Natural killer cell (primary cell): ENCODE measurements around the gene HCK. TPM values are rescaled to one million over a fixed set of nuclear protein-coding genes. Genes with fewer than 3 reads are reported as not detected.
A peak's percentile ranks its signal among the peaks of the same experiment; 100 is the strongest.

Experiments
- ATAC-seq, 3 donors: fragments of 150-1000 bp in 2 of 3; fragments of 200-7000 bp in 1 of 3; cut with Tn5 transposase; 1 replicate in 1 of 3; 2 replicates in 2 of 3; pipeline ENCODE4 v1.10.0; 2021; ENCODE audit warnings: mild to moderate bottlenecking in 2 of 3, moderate library complexity in 2 of 3
- DNase-seq, 2 donors: peaks; one replicate each; pipeline versions ENCODE4 v3.0.0 to v3.0.0-alpha.2; 2013 to 2021; ENCODE audit warnings: mixed read lengths in 1 of 2
- H3K27ac ChIP-seq: one replicate; pipeline ENCODE4 v1.5.1; 2013; ENCODE audit warnings: mild to moderate bottlenecking, low read length
- H3K27me3 ChIP-seq: one replicate; pipeline ENCODE4 v1.6.1; 2013; ENCODE audit warnings: low read length; ENCODE audit not compliant: control insufficient read depth, insufficient read depth
- H3K36me3 ChIP-seq: one replicate; pipeline ENCODE4 v1.6.1; 2013; ENCODE audit warnings: low read length; ENCODE audit not compliant: control insufficient read depth, insufficient read depth
- H3K4me1 ChIP-seq: one replicate; pipeline ENCODE4 v1.6.1; 2013; ENCODE audit warnings: low read length; ENCODE audit not compliant: control insufficient read depth, insufficient read depth
- H3K4me3 ChIP-seq: one replicate; pipeline ENCODE4 v1.5.1; 2013; ENCODE audit warnings: low read length
- H3K9me3 ChIP-seq: one replicate; pipeline ENCODE4 v1.6.1; 2013; ENCODE audit warnings: low read length; ENCODE audit not compliant: control insufficient read depth, insufficient read depth
- H3K27ac Mint-ChIP-seq, 2 donors: one replicate each; pipeline ENCODE4 v1.8.0; 2022; ENCODE audit warnings: mild to moderate bottlenecking in 2 of 2, mixed read lengths in 2 of 2, moderate library complexity in 1 of 2
- H3K27me3 Mint-ChIP-seq, 2 donors: one replicate each; pipeline ENCODE4 v1.8.0; 2022; ENCODE audit warnings: low read depth in 2 of 2, mixed read lengths in 2 of 2
- H3K36me3 Mint-ChIP-seq: one replicate; pipeline ENCODE4 v1.8.0; 2022; ENCODE audit warnings: mixed read lengths
- H3K4me1 Mint-ChIP-seq, 2 donors: one replicate each; pipeline ENCODE4 v1.8.0; 2022; ENCODE audit warnings: mixed read lengths in 2 of 2
- H3K4me3 Mint-ChIP-seq: one replicate; pipeline ENCODE4 v1.8.0; 2022; ENCODE audit warnings: mild to moderate bottlenecking, moderate library complexity, mixed read lengths
- H3K9me3 Mint-ChIP-seq, 2 donors: one replicate each; pipeline ENCODE4 v1.8.0; 2022; ENCODE audit warnings: mixed read lengths in 2 of 2
- CTCF ChIP-seq: fragments of 200-600 bp; IDR thresholded peaks from one replicate; pipeline ENCODE4 v1.8.0; 2022; ENCODE audit warnings: antibody characterized with exemption
- WGBS: methylation state at CpG from one replicate; pipeline ENCODE4 v1.1.7; 2013; ENCODE audit warnings: missing lambda C conversion rate; ENCODE audit not compliant: insufficient coverage; 5-methylcytosine and 5-hydroxymethylcytosine counted together
- intact Hi-C: fragments of 100-400 bp; cut with micrococcal nuclease; formaldehyde crosslinking; loops from one replicate; pipeline ENCODE4 v1.14.2; 2022
- total RNA-seq, 4 donors: library from RNA; stranded (reverse); fragments of 120-200 nt in 1 of 4; gene quantifications; one replicate each; pipeline versions ENCODE4 v1.2.3 to v1.2.4, GENCODE V29; 2013 to 2022

The HCK gene
- total RNA-seq, 3 donors from 2014 or later (not counting 1 experiment from before 2014, with no cell fraction given), result 6.3 to 31.6 (median 12.4) TPM

DNA sequence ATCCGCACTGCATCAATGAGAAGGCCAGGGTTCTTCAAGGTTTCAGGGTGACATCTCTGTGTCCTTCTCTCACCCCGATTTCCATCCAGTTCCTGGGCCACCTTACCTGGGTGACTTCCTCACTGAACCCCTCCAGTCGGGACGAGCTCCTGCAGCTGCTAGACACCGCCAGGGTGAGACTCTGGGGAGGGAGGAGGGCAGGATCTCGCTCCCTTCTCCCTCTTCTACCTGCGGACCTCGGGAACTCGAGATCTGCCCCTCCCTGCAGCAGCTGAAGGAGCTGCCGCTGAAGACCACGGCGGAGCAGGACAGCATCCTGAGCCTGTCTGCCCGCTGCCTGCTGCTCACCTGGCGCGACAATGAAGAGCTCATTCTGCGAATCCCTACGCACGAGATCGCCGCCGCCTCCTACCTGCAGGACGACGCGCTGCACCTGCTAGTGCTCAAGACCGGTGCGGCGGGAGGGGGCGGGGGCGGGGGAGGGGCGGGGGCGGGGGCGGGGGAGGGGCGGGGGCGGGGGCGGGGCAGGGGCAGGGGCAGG lies 34.3 kb upstream of the HCK start:
- Histone ChIP-seq H3K9me3 (no peaks in the 10 kb centered on the region), H3K27me3 (peaks cover 25% of the 10 kb centered on the region), H3K4me1 (peaks cover 21% of the 10 kb centered on the region), H3K4me3 (no peak overlapping the region), H3K27ac (no peak overlapping the region), H3K36me3 (no peaks in the 10 kb centered on the region)
- Mint-ChIP-seq H3K36me3 (no peaks in the 10 kb centered on the region), H3K27ac (no peak overlapping the region), H3K4me3 (peak overlapping the region; percentile 73), H3K9me3 (no peaks in the 10 kb centered on the region), H3K27me3 (peaks cover 50 to 55% of the 10 kb centered on the region in 2 donors), H3K4me1 (peaks cover 15 to 25% of the 10 kb centered on the region in 2 donors)
- WGBS, result 16% methylated on average over 18 of the region's 35 CpGs
- peak; percentile 27 to 46 (median 41) for ATAC-seq
- peak in 1 of 2 donors; percentile 77 for DNase-seq
- intact Hi-C loops, result no loop called here
- TF ChIP-seq CTCF, result no peak

GRCh38 chr20:32018269-32019155 lies 33.5 kb upstream of the HCK start:
- H3K27me3 ChIP-seq, result peaks cover 29% of the 10 kb centered on the region
- Mint-ChIP-seq H3K4me1 (peaks cover 15 to 25% of the 10 kb centered on the region in 2 donors), H3K4me3 (peak overlapping the region; percentile 85), H3K27me3 (peaks cover 55 to 63% of the 10 kb centered on the region in 2 donors), H3K27ac (no peak overlapping the region), H3K36me3 (no peaks in the 10 kb centered on the region), H3K9me3 (no peaks in the 10 kb centered on the region)
- ATAC-seq (peak; percentile 52 to 67 (median 62)), DNase-seq (peak in 1 of 2 donors; percentile 52)
- H3K4me3 ChIP-seq, result peak overlapping the region; percentile 35
- TF ChIP-seq CTCF, result no peak
- WGBS, result under 1% methylated on average over 67 of the region's 67 CpGs
- no peak overlapping the region for H3K27ac ChIP-seq
- H3K9me3 ChIP-seq, result no peaks in the 10 kb centered on the region
- intact Hi-C loops, result no loop called here
- H3K4me1 ChIP-seq, result peaks cover 21% of the 10 kb centered on the region
- no peaks in the 10 kb centered on the region for H3K36me3 ChIP-seq

DNA sequence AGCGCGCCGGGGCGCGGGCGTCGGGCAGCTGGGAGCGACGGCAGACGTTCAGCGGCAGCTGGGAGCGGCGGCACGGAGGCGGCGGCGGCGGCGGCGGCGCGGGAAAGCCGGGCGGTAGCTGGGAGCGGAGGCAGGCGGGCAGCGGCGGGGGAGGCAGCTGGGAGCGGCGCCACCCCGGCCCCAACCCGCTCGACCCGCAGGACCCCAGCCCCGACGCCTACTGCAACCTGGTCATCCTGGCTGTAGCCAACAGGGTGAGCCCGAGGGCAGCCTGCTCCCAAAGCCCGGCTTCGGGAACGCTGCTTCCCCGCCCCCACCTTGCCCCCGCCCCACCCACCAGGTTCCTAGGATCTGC lies 32.9 kb upstream of the HCK start:
- no peaks in the 10 kb centered on the region for H3K9me3 ChIP-seq
- H3K4me3 ChIP-seq, result no peak overlapping the region
- no peak for DNase-seq
- TF ChIP-seq CTCF, result no peak
- no peaks in the 10 kb centered on the region for H3K9me3 Mint-ChIP-seq
- H3K27ac Mint-ChIP-seq, result peak overlapping the region in 1 of 2 donors; percentile 11
- H3K4me1 Mint-ChIP-seq, result peaks cover 15 to 25% of the 10 kb centered on the region in 2 donors
- peak overlapping the region; percentile 93 for H3K4me3 Mint-ChIP-seq
- peaks cover 21% of the 10 kb centered on the region for H3K4me1 ChIP-seq
- under 1% methylated on average over 42 of the region's 42 CpGs for WGBS
- H3K36me3 ChIP-seq, result no peaks in the 10 kb centered on the region
- H3K27me3 Mint-ChIP-seq, result peaks cover 55 to 63% of the 10 kb centered on the region in 2 donors
- intact Hi-C loops, result no loop called here
- no peak overlapping the region for H3K27ac ChIP-seq
- no peak for ATAC-seq
- H3K36me3 Mint-ChIP-seq, result no peaks in the 10 kb centered on the region
- peaks cover 31% of the 10 kb centered on the region for H3K27me3 ChIP-seq
